ENCODE results near the gene SGCA.

SGCA gene

DNA sequence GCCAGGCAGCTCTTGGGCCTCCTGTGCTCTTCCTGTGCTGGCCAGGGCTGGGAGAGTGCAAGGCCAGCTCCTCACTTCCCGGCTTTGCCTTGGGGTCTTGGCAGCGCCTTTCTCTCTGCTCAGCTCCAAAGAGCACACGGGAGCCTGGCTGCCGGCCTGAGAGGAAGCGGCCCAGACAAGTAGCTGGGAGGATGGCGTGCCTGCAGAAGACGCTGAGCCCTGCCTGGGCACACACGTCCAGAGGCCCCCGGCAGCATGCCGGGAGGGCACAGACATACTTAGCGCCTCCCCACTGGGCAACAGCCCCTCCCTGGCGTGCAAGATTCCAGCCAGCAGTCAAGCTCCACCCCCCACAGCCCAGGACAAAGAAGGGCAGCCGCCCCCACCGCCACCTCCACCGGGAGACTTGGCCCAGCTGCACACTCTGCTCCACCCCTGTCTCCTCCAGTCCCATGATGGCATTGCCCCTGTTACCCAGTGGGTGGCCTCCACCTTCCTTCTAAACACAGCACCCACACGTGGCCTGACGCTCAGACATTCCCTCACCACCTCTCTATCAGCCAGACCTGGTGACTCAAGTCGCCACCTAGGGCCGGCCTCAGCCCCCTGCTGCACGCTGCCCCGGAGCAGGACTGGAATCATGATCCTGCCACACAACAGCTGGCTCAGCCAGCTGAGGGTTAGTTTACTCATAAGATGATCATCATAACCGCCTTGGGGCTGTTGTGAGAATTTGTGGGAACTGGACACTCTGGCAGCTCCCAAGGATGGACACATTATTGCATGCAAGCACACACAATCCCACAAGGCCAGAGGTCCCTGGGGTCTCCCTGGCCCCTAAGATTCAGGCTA lies 12.4 kb downstream of the SGCA start (continued):
- TF ChIP-seq, protein P1, sequence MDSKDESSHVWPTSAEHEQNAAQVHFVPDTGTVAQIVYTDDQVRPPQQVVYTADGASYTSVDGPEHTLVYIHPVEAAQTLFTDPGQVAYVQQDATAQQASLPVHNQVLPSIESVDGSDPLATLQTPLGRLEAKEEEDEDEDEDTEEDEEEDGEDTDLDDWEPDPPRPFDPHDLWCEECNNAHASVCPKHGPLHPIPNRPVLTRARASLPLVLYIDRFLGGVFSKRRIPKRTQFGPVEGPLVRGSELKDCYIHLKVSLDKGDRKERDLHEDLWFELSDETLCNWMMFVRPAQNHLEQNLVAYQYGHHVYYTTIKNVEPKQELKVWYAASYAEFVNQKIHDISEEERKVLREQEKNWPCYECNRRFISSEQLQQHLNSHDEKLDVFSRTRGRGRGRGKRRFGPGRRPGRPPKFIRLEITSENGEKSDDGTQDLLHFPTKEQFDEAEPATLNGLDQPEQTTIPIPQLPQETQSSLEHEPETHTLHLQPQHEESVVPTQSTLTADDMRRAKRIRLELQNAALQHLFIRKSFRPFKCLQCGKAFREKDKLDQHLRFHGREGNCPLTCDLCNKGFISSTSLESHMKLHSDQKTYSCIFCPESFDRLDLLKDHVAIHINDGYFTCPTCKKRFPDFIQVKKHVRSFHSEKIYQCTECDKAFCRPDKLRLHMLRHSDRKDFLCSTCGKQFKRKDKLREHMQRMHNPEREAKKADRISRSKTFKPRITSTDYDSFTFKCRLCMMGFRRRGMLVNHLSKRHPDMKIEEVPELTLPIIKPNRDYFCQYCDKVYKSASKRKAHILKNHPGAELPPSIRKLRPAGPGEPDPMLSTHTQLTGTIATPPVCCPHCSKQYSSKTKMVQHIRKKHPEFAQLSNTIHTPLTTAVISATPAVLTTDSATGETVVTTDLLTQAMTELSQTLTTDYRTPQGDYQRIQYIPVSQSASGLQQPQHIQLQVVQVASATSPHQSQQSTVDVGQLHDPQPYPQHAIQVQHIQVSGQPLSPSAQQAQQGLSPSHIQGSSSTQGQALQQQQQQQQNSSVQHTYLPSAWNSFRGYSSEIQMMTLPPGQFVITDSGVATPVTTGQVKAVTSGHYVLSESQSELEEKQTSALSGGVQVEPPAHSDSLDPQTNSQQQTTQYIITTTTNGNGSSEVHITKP (tag by site-specific recombination; IDR thresholded peaks at IDR 0.05), result peak; percentile 81
- peak; percentile 81 for TF ChIP-seq ZXDB (tag by site-specific recombination; IDR thresholded peaks at IDR 0.05)
- no peak for TF ChIP-seq ZNF624 (tag by site-specific recombination; IDR thresholded peaks at IDR 0.05)

DNA sequence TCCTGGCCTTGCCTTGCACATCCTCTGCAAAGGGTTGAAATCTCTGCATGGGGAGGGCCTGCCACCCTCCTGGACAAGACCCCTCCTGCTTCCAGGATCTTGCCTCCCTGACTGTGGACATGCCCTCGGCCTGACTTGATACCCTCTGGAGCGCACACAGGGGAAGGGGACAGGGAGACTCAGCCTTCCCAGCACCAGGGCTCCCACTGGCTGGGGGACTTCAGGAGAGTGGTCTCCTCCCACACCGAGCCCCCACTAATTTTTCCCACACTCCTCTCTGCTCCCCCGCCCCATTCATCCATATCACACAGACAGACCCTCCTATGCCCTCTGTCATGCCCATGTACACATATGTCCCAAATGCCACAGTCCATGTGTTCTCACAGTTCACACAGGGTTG lies 14.3 kb downstream of the SGCA start:
- no peak overlapping the region for H3K4me3 ChIP-seq (ENCODE audit: low read depth, low read length)
- H3K9me3 ChIP-seq (ENCODE audit: control insufficient read depth, insufficient read depth, low read depth, low read length), result no peaks in the 10 kb centered on the region
- peaks cover 11% of the 10 kb centered on the region for H3K4me1 ChIP-seq (ENCODE audit: control insufficient read depth, insufficient read depth, low read length)
- no peak for TF ChIP-seq ZNF558 (tag by site-specific recombination; IDR thresholded peaks at IDR 0.05)
- TF ChIP-seq, protein P2, sequence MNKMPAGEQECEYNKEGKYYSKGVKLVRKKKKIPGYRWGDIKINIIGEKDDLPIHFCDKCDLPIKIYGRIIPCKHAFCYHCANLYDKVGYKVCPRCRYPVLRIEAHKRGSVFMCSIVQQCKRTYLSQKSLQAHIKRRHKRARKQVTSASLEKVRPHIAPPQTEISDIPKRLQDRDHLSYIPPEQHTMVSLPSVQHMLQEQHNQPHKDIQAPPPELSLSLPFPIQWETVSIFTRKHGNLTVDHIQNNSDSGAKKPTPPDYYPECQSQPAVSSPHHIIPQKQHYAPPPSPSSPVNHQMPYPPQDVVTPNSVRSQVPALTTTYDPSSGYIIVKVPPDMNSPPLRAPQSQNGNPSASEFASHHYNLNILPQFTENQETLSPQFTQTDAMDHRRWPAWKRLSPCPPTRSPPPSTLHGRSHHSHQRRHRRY (tag by site-specific recombination; IDR thresholded peaks at IDR 0.05), result no peak
- TF ChIP-seq ZNF670 (tag by site-specific recombination; IDR thresholded peaks at IDR 0.05; ENCODE audit: low read depth), result no peak
- TF ChIP-seq, protein P3, sequence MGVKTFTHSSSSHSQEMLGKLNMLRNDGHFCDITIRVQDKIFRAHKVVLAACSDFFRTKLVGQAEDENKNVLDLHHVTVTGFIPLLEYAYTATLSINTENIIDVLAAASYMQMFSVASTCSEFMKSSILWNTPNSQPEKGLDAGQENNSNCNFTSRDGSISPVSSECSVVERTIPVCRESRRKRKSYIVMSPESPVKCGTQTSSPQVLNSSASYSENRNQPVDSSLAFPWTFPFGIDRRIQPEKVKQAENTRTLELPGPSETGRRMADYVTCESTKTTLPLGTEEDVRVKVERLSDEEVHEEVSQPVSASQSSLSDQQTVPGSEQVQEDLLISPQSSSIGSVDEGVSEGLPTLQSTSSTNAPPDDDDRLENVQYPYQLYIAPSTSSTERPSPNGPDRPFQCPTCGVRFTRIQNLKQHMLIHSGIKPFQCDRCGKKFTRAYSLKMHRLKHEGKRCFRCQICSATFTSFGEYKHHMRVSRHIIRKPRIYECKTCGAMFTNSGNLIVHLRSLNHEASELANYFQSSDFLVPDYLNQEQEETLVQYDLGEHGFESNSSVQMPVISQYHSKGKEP (tag by site-specific recombination; IDR thresholded peaks at IDR 0.05), result no peak
- no peak for TF ChIP-seq ZNF112 (tag by site-specific recombination; IDR thresholded peaks at IDR 0.05)
- no peaks in the 10 kb centered on the region for H3K36me3 ChIP-seq (ENCODE audit: control insufficient read depth in 2 of 2, insufficient read depth in 1 of 2, low read length in 2 of 2)
- ChIA-PET CTCF (interaction anchor here (2.7 to 3.2 kb wide), 2 partner anchors 10 to 18 kb away, joined by 11 to 17 read pairs; no protein-coding TSS in a partner anchor), POLR2A (no interaction called here)
- H3K27ac ChIP-seq (ENCODE audit: extremely low read depth, low read depth, low read length), result no peak overlapping the region

DNA sequence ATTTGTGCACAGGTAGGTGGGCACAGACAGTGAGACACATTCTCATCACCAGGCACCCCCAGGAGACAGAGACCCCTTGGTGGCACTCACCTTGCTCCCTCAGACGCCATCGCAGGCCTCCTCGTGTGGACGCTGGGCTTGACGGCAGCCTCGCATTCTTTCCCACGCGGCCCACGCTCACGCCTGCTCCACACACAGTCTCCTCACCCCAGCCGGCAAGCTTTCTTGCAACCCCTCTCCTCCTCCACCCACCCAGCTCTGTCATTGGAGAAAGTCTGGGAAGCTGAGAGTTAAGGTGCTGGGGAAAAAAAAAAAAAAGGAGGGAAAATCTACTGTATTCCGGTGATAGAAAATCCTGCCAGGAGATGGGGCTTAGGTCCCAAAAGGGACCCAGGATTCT lies 14.8 kb downstream of the SGCA start:
- H3K27ac ChIP-seq (ENCODE audit: extremely low read depth, low read depth, low read length), result no peak overlapping the region
- no peak overlapping the region for H3K4me3 ChIP-seq (ENCODE audit: low read depth, low read length)
- peaks cover 0 to 3% of the 10 kb centered on the region in 2 experiments; a peak in 1 of 3 replicates for H3K36me3 ChIP-seq (ENCODE audit: control insufficient read depth in 2 of 2, insufficient read depth in 1 of 2, low read length in 2 of 2)
- POLR2A ChIA-PET, result no interaction called here
- no peaks in the 10 kb centered on the region for H3K9me3 ChIP-seq (ENCODE audit: control insufficient read depth, insufficient read depth, low read depth, low read length)
- H3K4me1 ChIP-seq (ENCODE audit: control insufficient read depth, insufficient read depth, low read length), result peaks cover 11% of the 10 kb centered on the region
- CTCF ChIA-PET, result interaction anchor here (1.3 to 3.2 kb wide), 3 partner anchors 11 to 27 kb away, joined by 4 to 17 read pairs (median 11); no protein-coding TSS in a partner anchor
- TF ChIP-seq GLIS1 (tag by site-specific recombination; IDR thresholded peaks at IDR 0.05), result no peak
- TF ChIP-seq, protein P4, sequence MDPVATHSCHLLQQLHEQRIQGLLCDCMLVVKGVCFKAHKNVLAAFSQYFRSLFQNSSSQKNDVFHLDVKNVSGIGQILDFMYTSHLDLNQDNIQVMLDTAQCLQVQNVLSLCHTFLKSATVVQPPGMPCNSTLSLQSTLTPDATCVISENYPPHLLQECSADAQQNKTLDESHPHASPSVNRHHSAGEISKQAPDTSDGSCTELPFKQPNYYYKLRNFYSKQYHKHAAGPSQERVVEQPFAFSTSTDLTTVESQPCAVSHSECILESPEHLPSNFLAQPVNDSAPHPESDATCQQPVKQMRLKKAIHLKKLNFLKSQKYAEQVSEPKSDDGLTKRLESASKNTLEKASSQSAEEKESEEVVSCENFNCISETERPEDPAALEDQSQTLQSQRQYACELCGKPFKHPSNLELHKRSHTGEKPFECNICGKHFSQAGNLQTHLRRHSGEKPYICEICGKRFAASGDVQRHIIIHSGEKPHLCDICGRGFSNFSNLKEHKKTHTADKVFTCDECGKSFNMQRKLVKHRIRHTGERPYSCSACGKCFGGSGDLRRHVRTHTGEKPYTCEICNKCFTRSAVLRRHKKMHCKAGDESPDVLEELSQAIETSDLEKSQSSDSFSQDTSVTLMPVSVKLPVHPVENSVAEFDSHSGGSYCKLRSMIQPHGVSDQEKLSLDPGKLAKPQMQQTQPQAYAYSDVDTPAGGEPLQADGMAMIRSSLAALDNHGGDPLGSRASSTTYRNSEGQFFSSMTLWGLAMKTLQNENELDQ (tag by site-specific recombination; IDR thresholded peaks at IDR 0.05; ENCODE audit: low read depth), result no peak
- TF ChIP-seq, protein P5, sequence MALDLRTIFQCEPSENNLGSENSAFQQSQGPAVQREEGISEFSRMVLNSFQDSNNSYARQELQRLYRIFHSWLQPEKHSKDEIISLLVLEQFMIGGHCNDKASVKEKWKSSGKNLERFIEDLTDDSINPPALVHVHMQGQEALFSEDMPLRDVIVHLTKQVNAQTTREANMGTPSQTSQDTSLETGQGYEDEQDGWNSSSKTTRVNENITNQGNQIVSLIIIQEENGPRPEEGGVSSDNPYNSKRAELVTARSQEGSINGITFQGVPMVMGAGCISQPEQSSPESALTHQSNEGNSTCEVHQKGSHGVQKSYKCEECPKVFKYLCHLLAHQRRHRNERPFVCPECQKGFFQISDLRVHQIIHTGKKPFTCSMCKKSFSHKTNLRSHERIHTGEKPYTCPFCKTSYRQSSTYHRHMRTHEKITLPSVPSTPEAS (tag by site-specific recombination; IDR thresholded peaks at IDR 0.05), result no peak
- TF ChIP-seq ZNF2 (tag by site-specific recombination; IDR thresholded peaks at IDR 0.05), result no peak
- TF ChIP-seq, protein P6, sequence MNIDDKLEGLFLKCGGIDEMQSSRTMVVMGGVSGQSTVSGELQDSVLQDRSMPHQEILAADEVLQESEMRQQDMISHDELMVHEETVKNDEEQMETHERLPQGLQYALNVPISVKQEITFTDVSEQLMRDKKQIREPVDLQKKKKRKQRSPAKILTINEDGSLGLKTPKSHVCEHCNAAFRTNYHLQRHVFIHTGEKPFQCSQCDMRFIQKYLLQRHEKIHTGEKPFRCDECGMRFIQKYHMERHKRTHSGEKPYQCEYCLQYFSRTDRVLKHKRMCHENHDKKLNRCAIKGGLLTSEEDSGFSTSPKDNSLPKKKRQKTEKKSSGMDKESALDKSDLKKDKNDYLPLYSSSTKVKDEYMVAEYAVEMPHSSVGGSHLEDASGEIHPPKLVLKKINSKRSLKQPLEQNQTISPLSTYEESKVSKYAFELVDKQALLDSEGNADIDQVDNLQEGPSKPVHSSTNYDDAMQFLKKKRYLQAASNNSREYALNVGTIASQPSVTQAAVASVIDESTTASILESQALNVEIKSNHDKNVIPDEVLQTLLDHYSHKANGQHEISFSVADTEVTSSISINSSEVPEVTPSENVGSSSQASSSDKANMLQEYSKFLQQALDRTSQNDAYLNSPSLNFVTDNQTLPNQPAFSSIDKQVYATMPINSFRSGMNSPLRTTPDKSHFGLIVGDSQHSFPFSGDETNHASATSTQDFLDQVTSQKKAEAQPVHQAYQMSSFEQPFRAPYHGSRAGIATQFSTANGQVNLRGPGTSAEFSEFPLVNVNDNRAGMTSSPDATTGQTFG (tag by site-specific recombination; IDR thresholded peaks at IDR 0.05; ENCODE audit: borderline replicate concordance), result no peak
- TF ChIP-seq ZNF530 (tag by site-specific recombination; IDR thresholded peaks at IDR 0.05; ENCODE audit: low read depth), result no peak
- TF ChIP-seq, protein P7, sequence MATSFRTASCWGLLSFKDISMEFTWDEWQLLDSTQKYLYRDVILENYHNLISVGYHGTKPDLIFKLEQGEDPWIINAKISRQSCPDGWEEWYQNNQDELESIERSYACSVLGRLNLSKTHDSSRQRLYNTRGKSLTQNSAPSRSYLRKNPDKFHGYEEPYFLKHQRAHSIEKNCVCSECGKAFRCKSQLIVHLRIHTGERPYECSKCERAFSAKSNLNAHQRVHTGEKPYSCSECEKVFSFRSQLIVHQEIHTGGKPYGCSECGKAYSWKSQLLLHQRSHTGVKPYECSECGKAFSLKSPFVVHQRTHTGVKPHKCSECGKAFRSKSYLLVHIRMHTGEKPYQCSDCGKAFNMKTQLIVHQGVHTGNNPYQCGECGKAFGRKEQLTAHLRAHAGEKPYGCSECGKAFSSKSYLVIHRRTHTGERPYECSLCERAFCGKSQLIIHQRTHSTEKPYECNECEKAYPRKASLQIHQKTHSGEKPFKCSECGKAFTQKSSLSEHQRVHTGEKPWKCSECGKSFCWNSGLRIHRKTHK (tag by site-specific recombination; IDR thresholded peaks at IDR 0.05), result no peak
- TF ChIP-seq TCF7L2 (IDR thresholded peaks at IDR 0.05; ENCODE audit: borderline replicate concordance, low read depth, low read length), result no peak
